ENCODE results near the gene SMYD3. TPM values are rescaled to one million over a fixed set of nuclear protein-coding genes. Genes with fewer than 3 reads are reported as not detected.

The SMYD3 gene
- total RNA-seq, 1 donor from 2014 or later: 34.9 TPM

DNA sequence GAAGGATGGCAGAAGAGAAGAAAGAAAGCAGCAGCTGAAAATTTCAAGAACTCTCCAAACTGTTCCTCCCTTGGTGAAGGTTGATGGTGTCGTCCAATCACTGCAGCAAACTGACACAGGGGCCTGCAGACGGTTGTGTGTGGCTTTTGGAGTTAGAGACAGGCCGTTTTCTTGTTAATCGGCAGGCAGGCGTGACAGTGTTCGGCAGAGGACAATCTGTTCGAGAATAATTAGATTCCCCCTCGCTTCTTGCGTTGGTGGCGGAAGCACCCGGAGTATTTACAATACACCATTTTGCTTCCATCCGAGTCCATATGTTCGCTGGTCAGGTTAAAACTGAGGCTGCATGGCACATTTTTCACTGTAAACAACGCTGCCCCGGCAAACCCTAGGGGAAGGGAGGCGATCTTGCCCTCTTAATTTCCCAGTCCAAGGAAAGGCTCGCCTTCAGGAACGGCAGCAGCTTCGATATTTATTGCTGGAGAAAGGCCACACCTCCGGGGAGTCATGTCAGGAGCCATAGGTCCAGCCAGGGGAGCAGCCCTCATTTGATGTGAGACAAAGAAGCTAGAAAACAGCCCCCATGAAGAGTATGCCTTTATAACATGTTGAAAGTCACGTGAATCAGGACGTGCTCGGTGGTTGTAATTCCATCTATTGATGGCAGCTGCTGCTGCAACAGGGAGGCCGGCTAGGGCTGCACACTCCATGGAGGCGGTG lies 360.1 kb downstream of the SMYD3 start:
- no peaks in the 10 kb centered on the region for H3K4me1 Mint-ChIP-seq
- no peak overlapping the region for H3K27ac Mint-ChIP-seq
- H3K4me3 Mint-ChIP-seq: no peak overlapping the region
- no peak for DNase-seq (ENCODE audit: low spot score in 2 of 2, unreplicated experiment in 2 of 2)
- peaks cover 2% of the 10 kb centered on the region for H3K36me3 Mint-ChIP-seq
- H3K27me3 Mint-ChIP-seq (ENCODE audit: low read depth): no peaks in the 10 kb centered on the region
- no peak for TF ChIP-seq CTCF (IDR thresholded peaks at IDR 0.05; ENCODE audit: unreplicated experiment)
- no peaks in the 10 kb centered on the region for H3K9me3 Mint-ChIP-seq

DNA sequence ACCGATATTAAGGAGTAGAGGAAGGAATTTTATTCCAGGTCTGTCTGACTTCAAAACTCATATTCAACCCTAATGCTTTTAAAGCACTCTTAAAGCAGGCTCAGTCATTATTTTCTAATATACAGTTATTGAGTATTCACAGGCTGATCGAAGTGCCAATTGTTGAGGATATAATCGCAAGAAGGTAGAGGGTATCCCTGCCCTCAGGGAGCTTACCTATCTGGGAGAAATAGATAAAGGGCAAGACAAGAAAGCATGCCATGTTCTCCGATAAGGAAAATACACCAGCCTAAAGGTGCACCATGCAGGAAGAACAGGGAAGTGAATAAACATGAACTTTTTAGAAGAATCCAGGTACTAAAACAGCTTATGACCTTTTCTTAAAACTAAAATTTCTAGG lies 361.2 kb downstream of the SMYD3 start:
- DNase-seq (ENCODE audit: low spot score in 2 of 2, unreplicated experiment in 2 of 2): no peak
- Mint-ChIP-seq H3K27me3 (ENCODE audit: low read depth) (no peaks in the 10 kb centered on the region), H3K4me3 (no peak overlapping the region), H3K27ac (no peak overlapping the region), H3K4me1 (peaks cover 5% of the 10 kb centered on the region), H3K9me3 (no peaks in the 10 kb centered on the region), H3K36me3 (peaks cover 2% of the 10 kb centered on the region)
- no peak for TF ChIP-seq CTCF (IDR thresholded peaks at IDR 0.05; ENCODE audit: unreplicated experiment)

GRCh38 chr1:246144931-246145330 lies 362.1 kb downstream of the SMYD3 start:
- H3K4me1 Mint-ChIP-seq: peaks cover 9% of the 10 kb centered on the region
- H3K9me3 Mint-ChIP-seq: no peaks in the 10 kb centered on the region
- no peak for TF ChIP-seq CTCF (IDR thresholded peaks at IDR 0.05; ENCODE audit: unreplicated experiment)
- no peak overlapping the region for H3K27ac Mint-ChIP-seq
- peaks cover 2% of the 10 kb centered on the region for H3K36me3 Mint-ChIP-seq
- no peak for DNase-seq (ENCODE audit: low spot score in 2 of 2, unreplicated experiment in 2 of 2)
- H3K27me3 Mint-ChIP-seq (ENCODE audit: low read depth): no peaks in the 10 kb centered on the region
- no peak overlapping the region for H3K4me3 Mint-ChIP-seq

GRCh38 chr1:246142320-246142893 lies 364.7 kb downstream of the SMYD3 start:
- H3K4me3 Mint-ChIP-seq: no peak overlapping the region
- no peak overlapping the region for H3K27ac Mint-ChIP-seq
- no peak for TF ChIP-seq CTCF (IDR thresholded peaks at IDR 0.05; ENCODE audit: unreplicated experiment)
- H3K4me1 Mint-ChIP-seq: peaks cover 16% of the 10 kb centered on the region
- DNase-seq (ENCODE audit: low spot score in 2 of 2, unreplicated experiment in 2 of 2): no peak
- no peaks in the 10 kb centered on the region for H3K36me3 Mint-ChIP-seq
- H3K27me3 Mint-ChIP-seq (ENCODE audit: low read depth): no peaks in the 10 kb centered on the region
- H3K9me3 Mint-ChIP-seq: no peaks in the 10 kb centered on the region

GRCh38 chr1:246141306-246141705 lies 365.8 kb downstream of the SMYD3 start:
- no peaks in the 10 kb centered on the region for H3K27me3 Mint-ChIP-seq (ENCODE audit: low read depth)
- H3K9me3 Mint-ChIP-seq: no peaks in the 10 kb centered on the region
- no peak overlapping the region for H3K4me3 Mint-ChIP-seq
- DNase-seq (ENCODE audit: low spot score in 2 of 2, unreplicated experiment in 2 of 2): no peak
- no peak overlapping the region for H3K27ac Mint-ChIP-seq
- peaks cover 16% of the 10 kb centered on the region for H3K4me1 Mint-ChIP-seq
- TF ChIP-seq CTCF (IDR thresholded peaks at IDR 0.05; ENCODE audit: unreplicated experiment): no peak
- no peaks in the 10 kb centered on the region for H3K36me3 Mint-ChIP-seq

Measured in mesothelial cell of epicardium (in vitro differentiated cells).